GM18498 (cell line): ENCODE data around the gene MAPKAP1.

Source experiments
- ATAC-seq: cut with Tn5 transposase; IDR thresholded peaks from one replicate; pipeline ENCODE4 v1.9.1; 2021; ENCODE audit warnings: mild to moderate bottlenecking, moderate library complexity; ENCODE audit not compliant: unreplicated experiment

MAPKAP1 gene

DNA sequence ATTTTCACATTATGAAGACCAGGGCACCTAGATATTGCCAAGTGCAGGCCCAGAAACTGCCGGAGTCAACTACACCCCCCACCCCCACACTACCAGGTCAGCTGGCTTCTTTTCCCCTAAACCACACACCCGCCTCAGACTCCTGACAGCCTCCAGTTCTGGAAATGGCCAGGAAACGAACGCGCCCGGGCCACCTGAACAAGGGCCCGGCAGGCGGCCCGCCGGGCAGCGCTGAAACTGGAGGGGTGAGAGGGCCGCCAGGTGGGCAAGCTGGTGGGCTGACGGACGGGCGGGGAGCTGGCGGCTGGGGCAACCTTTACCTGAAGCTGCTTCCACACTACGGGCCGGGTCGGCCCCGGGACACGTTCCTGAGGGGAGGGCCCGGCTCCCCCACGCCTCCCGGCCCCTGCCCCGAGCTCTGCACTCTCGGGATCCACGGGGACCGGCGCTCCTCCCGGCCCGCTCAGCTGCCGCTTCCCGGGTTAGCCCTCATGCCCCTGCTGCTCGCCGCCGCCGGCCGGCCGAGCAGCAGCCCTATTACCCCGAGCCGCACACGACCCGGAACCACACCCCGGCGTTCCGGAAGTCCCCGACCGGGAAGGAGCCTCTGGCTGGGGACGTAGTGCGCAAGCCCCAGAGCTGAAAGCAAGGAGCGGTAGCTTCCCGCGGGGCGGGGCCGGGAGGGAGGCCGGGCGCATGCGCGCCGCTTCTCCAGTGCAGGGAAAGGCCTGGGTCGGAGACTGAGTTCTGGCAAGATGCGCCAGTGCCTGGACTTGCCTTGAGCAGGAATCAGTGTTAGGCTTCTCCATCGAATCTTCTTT, at the start of gene MAPKAP1:
TSS of gene MAPKAP1 (minus strand) at position 558 of the 821 bp plus-strand sequence. CDS start 34,634 bp downstream, outside the sequence.
- ATAC-seq, result peak; percentile 96

DNA sequence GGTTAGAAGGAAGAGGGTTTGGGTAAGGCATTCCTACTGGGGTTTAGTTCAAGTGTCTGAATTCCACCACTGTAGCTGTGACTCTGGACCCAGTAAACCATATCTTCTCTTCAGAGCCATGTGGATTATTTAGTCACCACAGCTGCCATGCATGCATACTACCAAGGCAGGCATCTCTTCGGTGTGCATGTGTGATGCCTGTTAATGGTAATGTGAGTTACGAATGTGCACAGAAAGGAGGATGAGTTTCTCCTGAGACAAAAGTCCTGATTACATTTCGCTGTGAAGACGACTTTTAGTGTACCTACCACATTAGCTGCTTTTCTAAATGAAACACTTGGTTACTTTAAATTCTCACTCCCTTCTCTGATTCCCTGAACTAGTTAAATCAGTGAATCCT, 49.5 kb upstream of the MAPKAP1 start:
- no peak for ATAC-seq

DNA sequence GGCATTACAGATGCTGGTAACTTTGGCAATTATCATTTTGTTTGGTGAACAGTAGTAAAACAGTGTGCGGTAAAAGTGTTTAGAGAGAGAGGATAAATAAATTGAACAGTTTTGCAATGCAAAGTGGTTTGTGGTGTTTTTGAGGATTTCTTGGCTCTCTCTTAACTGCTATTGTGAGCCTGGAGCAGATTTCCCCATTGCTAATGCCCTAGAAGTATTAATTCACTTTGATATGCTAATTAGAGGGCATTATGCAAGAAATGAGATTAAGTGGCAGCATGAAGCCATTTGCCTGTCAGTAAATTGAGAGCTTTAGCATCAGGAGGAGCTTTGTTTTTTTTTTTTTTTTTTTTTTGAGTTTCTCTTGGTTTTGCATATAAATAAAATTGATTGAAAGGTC, 48.3 kb upstream of the MAPKAP1 start:
- no peak for ATAC-seq

DNA sequence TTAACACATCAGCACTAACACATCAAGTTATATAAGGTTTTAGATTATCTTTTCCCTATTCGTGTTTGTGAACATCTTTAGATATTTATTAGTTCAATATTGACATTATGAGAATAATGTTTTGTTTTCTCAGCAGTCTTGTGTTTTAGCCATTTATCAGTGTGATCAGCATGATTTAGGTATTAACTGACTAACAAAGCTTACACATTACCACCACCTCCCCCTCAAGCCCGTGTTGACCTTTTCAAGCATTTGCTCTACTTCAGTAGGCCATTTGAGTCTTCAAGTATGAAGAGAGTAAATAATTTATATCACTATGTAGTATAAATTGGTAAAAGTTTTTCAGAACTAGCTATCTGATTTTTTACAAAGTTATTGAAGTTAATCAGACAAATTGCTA, 47.1 kb upstream of the MAPKAP1 start:
- no peak for ATAC-seq

DNA sequence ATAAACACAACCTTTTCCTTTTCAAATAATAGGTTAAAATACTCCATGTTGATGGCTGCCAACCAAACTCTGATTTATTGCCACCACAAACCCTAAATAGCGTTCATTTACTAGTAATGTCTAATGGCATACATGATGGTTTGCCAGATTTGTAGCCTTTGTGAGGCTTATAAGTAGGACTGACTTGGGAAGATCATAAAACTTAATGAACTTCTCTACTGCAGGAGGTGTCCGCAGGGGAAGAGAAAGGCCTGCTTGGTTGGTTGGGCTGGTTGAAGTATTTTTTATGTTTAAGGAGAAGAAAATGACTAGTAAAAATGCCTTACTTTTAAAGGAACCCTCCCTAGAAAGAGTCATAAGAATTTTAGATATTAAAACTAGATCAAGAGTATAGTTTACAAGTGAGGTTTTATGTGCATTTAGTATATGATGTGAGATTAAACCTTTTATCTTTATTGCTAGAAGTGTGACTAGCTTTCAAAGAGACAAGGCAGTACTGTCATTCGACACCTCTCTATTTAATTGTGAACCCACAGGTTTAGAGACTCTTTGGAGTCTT, 45.1 kb upstream of the MAPKAP1 start:
- no peak for ATAC-seq

DNA sequence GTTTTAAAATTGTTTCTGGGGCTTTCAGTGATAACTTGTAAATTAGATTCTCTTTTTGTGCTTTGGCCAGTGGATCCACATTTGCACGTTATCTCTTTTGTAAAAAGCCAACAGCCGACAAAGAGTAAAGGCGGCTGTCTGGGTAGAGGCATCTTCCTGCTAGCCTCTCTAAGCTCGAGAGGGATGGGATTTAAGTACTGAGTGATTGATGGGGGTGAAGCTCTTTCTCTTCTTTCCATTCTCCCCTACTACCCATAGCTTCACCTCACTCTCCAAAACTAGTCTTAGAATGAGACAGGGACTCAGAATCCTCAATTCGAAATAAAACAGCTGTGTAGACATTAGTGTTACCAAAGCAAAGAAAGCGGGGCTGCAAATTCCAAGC, 43.6 kb upstream of the MAPKAP1 start:
- ATAC-seq, result no peak

DNA sequence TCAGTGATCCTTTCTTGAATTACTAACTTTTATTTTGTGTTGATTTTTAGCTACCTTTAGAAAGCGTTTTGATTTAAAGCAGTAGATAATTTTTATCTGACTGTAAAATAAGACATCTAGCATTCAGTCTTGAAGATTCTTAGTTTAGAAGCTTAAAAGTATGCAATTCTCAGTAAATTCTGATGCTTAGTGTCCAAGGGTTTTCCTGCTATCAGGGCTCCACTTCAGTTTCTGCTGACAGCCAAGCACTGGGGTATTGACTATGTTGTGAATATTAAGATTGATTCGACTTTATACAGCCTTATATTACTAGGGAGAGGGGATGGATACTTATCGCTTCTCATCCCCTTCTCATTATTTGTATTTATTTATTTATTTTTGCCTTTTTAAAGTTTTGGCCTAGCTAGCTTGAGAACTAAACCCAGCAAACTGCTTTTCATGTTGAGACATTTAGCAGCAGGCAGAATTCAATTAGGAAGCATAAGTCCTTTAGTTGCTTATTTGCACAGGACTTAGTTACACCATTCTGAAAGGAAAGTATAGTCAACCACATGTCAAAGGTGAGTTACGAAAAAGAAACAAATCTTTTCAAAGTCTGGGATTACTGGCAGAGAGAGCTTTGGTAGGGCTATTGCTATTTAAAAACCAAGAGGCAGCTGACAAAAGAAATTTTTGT, 43.1 kb upstream of the MAPKAP1 start:
- ATAC-seq, result no peak

DNA sequence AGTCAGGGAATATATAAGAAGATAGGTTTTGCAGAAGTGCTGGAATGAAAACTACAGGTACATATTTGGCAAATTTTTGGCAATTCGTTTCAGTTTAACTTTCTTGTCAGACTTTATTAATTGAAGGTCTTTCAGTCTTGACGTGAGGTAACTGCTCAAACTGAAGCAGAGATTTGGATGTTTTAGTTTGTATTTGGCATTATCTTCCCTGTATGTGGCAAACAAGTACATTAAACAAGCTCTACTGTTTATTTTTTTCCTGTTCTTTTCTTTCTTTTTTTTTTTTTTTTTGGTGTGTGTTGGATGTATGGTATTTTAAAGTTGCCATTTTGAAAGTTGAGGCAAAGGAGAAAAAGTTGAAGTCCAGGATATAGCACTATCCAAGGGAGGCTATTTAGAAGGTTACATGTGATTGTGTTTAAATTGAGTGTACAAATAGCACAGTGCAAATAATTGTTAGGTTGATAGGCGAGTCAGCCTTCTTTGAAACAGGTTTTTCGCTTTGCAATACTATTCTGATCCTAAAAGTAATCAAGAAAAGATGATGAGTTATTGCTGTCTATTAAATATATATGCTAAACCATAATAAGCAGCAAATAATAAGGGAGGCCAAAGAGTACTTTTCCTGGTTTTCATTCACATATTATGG, 42.4 kb upstream of the MAPKAP1 start:
- no peak for ATAC-seq

DNA sequence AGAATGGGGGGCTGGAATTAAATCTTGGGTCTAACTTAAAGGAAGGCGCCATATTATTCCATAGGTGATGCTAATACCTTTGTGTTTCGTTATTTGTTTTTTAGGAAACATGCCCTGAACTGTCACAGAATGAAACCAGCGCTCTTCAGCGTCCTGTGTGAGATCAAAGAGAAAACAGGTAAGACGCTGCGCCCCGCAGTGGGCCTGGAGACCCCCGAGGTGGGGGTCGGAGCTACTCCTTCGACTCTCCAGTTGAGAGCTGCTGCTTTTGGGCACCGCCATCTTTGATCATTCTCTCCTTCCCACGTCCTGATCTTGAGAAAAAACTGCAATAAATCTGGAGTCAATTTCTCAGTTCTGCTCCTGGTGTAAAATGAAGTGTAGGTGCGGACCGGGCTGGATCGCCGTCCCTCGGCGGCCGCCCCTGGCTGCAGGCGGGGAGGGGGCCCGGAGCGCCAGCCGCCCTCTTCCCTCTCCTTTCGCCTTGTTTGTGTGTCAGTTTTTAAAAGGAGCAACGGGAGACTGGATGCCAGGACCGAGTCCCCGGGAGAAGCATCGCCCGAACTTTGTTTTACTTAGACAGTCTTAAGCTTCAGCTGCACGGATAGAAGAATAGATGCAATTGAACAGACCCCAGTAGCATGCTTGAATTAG, 41.6 kb upstream of the MAPKAP1 start:
- no peak for ATAC-seq

DNA sequence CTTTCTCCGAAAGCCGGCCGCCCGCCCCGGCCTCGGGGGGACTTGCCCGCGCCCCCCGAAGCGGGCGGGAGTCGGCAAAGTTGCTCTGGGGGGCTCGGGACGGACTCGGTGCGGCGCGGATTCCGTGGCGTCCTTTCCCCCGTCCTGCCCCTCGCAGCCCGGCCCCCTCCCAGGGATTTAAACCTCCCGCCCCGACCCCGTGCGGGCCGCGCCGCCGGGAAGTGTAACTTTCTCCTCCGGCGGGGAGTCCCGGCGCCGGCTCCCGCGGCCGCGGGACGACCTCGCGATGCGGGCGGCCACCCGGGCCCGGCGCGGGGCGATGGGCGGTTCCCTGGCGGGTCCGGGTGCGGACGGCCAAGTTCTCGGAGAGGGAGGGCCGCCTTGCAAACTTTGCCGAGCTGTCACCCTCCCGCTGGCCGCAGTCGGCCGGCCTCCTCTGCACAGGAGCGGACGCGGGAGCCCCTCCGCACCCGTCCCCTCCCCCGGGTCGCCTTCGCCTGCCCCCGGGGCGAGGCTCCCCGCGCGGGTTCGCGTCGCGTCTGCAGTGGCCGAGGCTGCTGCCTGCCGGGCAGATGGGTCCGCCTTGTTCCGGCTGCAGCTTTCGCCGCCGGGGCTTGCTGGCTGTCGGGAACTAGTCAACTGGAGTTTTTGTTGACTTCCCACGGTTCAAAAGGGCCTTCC, 40.9 kb upstream of the MAPKAP1 start:
- no peak for ATAC-seq

DNA sequence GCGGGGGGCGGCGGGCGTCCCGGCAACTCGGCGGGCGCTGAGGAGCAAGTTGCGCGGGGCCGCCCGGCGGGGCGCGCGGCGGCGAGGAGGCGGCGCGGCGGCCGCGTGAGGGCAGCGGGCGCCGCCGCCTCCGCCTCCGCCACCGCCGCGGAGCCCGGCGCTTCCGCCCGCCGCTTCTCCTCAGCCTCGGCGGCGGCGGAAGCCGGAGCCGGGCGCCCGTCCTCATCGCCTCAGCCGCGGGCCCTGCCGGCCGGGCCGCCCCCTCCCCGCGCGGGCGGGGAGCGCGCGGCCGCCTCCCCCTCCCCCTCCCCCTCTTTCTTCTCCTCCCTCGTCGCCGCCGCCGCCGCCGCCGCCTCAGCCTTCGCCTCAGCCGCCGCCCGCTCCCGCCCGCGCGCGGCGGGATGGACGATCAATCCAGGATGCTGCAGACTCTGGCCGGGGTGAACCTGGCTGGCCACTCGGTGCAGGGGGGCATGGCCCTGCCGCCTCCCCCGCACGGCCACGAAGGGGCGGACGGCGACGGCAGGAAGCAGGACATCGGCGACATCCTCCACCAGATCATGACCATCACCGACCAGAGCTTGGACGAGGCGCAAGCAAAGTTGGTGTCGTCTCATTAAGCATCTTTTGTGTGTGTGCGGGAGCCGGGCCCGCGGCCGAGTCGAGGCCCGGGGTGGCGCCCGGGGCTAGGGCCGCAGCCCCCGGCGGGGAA, 40.2 kb upstream of the MAPKAP1 start, which contains the start of gene PBX3:
TSS of gene PBX3 (plus strand) at position 321 of the 712 bp plus-strand sequence.
- peak; percentile 23 for ATAC-seq

DNA sequence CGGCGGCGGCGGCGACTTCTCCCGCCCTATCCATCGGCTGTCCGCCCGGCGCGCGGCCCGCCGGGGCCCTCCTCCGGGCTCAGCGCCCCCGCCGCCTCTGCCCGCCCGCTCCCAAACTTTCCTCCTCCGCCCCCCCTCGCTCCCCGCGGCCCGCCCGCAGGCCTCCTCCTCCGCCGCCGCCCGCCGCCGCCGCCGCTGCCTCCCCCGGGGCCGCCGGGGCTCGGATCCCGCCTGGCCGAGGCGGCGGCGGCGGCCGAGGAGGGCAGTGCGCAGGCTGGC, 39.7 kb upstream of the MAPKAP1 start:
- ATAC-seq, result peak; percentile 19

DNA sequence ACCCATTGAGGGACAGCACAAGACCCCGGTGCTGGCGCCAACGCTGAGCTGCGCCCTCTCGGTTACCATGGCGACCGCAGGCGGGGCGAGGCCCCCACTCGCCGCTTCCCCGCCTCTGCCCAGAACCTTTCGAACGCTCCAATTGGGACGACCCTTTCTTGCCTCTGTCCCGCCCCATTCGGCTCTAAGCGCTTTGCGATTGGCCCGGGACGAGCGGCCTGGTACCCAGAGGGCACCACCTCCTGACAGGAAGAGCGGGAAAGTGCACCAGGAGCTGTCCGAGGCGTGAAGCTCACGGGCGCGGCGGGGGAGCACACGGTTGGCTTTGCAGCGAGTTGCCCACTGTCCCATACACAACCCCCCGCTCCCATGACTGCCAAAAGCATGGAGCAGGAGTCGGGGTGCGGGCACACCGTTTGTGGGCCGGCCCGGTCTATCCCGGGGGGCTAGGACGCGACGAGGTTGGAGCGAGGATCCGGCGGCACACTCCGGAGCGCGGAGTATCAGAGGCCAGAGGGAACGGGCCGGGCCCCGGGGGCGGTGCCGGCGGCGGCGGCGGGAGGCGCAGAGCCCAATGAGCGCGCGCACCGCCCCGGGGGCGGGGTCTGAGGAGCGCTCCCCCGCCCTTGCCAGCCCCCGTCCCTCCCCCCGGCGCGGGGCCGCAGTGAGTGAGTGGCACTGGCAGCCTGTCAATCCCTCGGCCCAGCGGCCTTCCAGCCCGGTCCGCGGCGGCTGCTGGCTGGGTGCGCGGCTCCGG, 39.2 kb upstream of the MAPKAP1 start:
- peak; percentile 64 for ATAC-seq

DNA sequence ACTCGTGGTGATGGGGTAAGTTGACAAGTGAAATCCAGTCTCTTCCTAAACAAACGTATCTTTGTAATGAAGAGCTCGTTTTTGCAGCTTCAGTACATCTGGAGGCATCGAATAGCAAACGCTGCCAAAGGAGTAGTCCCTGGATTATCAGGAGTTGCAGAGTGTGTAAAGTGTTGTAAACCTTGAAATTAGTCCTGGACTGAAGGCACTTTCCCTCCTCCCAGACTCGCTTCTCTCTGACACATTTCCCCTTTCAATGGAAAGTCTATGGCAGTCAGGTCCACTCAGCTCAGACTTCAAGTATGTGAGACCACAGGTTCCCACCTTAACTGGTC, 38.6 kb upstream of the MAPKAP1 start:
- no peak for ATAC-seq

DNA sequence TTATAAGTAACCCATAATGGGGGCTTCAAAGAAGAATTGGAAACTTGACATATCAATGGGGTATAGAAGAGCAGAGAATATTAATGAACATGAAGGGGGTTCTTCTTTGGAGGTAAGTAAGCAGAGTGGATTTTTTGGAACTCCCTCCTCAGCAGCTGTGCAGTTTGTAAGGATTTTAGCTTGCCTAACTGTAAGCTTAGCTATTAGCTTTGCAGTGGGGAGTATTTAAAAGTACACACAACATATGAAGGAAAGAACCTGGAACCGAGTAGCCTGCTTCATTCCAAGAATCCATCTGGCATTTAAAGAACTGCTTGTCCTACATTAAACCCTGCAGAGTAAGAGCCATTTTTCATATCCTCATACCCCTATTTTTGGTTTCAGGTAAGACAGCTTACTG, 38.0 kb upstream of the MAPKAP1 start:
- no peak for ATAC-seq

DNA sequence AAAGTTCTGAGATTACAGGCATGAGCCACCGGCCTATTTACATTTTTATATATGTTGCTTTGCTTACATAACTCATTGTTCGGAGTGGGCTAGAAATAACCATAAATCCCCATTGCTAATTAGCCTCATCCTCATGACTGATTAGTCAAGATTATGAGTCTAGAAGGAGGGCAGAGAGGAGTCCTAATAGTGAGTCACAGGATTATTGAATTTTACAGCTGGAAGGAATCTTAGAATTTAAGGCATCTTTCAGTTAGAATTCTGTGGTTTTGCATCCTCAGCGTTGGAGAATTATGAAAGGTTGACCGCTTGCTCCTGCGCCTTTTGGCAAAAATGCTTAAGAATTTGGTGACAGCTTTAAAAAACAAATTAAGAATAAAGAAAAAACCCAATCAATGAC, 37.6 kb upstream of the MAPKAP1 start:
- no peak for ATAC-seq

DNA sequence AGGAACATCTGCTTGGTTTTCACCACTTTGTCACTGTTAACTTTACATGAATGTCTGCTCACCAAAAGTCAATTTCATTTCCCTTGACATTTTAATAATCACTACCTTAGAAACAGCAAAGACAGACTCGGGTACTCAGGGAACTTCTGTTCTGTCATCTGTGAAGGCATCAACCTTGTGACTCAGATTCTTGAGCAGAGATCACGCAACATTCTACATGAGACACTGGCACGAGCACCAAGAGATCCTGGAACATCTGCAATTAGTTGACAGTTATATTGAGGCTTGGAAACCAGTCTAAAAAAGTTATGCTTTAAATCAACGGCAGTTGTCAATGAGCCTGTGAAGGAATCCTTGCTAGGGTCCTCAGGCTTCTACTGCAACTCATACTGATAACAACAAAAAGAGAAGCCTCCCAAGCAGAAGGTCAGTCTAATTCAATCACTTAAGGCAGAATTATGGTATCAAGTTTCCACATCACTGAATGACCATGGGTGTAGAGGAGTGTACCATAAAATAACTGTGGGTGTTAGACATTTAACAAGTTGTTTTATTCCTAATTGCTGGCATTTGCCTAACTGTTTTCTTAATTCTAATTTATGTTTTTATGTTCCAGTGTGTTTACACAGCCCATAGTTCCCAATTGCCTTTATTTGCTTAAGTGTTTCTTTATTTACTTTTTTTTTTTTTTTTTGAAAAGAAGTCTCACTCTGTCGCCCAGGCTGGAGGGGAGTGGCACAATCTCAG, 36.8 kb upstream of the MAPKAP1 start:
- no peak for ATAC-seq

DNA sequence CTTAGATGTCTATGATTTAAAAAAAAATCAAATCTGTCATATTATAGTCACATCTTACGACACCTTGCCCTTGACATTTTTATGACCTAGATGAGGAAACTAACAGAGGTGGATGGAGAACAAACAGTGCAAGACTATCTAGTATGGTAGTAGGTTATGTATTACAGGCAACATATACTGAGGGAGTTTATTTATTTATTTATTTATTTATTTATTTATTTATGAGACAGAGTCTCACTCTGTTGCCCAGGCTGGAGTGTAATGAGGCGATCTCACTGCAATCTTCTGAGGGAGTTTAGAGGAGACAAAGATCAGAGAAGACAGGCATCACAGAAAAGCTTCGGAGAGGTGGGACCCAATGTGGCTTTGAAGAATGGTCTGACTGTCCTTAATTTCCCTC, 35.6 kb upstream of the MAPKAP1 start:
- ATAC-seq, result no peak

DNA sequence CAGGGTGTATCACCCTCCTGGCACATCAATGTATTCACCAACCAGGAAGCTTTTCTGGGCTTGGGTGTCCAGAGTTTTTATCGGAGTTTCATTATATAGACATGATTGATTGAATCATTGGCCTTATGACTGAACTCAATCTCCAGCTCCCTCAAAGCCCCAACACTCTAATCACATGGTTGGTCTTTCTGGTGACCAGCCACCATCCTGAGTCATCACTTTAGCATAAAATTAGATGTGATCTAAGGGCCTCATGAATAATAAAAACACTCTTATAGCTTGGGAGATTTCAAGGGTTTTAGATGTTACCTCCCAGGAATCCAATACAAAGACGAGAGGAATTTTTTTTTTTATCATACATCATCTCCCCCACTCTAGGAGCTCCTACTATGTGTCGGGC, 32.4 kb upstream of the MAPKAP1 start:
- no peak for ATAC-seq
